Stimulated activated CD4-positive, alpha-beta T cell treated with anti-CD3 and anti-CD28 coated beads, Interleukin-1b, Interleukin-23, amount 100 ng/mL, for 4 hours (primary cell): ENCODE results near the gene PARVA.
"Not testable (repeated sequence)": the region's sequence is repeated elsewhere in the genome, so short reads cannot be mapped to it uniquely, and the experiment has no call there.

Experiments used
- DNase-seq, 2 donors: peaks; one replicate each; pipeline ENCODE4 v3.0.0-alpha.2; 2020; ENCODE audit warnings: low read depth in 2 of 2

The PARVA gene, protein sequence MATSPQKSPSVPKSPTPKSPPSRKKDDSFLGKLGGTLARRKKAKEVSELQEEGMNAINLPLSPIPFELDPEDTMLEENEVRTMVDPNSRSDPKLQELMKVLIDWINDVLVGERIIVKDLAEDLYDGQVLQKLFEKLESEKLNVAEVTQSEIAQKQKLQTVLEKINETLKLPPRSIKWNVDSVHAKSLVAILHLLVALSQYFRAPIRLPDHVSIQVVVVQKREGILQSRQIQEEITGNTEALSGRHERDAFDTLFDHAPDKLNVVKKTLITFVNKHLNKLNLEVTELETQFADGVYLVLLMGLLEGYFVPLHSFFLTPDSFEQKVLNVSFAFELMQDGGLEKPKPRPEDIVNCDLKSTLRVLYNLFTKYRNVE

DNA sequence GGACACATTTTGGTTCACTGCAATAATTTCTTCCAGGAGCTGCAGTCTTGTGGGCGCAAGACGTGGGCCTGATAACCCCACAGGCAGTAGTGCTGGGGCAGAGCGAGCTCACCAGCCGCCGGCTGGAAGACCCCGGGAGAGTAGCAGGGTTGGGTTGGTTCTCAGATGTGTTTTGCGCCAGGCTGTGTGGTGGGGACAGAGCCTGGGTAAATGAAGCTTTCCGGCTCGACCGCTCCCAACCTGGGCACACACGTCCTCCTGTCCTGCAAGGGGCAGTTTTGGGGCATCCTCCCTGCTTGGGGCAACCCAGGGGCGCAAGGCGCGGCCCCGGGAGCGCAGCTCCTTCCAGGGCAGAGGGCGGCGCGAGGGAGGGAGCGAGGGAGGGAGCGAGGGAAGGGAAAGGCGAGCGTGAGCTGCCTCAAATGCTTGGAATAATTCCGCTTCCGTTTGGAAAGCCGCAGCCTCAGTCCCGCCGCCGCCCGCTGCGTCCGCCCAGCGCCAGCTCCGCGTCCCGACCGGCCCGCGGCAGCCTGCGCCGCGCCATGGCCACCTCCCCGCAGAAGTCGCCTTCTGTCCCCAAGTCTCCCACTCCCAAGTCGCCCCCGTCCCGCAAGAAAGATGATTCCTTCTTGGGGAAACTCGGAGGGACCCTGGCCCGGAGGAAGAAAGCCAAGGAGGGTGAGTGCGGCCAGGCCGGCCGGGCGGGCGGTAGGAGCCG lies at the start of gene PARVA:
Gene PARVA, plus strand, starts transcription at position 466 of the 718 bp plus-strand sequence. Its CDS starts 77 bp downstream, at position 543.
- DNase-seq: no peak

DNA sequence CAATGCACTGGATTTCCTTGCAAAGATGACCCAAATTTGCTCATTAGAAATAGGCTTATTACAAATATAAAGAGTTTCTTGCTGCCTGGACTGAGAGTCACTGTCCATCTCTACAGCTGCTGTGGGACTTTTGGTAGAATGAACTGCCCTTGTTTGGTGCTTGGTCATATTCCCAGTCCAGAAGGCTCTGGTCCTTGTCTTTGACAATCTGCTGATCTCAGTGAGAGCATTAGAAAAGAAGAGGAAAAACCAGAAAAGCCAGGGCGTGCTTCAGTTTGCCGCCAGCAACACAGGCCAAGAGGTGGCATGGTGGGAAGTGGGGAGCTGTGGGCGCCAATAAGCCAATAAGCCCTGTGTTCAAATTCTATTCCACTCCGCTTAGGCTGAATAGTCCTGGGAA lies 48.2 kb upstream of the PARVA start:
- DNase-seq: no peak

DNA sequence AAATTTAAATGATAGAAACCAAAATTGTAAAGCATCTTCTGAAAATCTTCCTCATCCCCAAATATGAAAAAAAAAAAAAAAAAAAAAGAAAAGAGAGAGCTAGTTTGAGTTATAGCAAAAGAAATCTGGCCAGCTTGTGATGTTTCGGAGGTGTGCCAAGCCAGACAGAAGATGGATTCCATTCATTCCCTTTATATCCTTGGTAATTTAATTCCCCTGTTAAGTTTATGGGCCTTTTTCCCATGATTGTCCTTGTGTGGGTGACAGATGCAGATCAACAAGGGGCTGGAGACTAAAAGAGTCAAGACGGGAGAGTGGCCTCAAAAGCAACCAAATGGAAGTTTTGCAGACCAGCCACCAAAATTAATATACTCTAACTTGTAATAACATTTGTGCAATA lies 47.6 kb upstream of the PARVA start:
- DNase-seq: no peak

DNA sequence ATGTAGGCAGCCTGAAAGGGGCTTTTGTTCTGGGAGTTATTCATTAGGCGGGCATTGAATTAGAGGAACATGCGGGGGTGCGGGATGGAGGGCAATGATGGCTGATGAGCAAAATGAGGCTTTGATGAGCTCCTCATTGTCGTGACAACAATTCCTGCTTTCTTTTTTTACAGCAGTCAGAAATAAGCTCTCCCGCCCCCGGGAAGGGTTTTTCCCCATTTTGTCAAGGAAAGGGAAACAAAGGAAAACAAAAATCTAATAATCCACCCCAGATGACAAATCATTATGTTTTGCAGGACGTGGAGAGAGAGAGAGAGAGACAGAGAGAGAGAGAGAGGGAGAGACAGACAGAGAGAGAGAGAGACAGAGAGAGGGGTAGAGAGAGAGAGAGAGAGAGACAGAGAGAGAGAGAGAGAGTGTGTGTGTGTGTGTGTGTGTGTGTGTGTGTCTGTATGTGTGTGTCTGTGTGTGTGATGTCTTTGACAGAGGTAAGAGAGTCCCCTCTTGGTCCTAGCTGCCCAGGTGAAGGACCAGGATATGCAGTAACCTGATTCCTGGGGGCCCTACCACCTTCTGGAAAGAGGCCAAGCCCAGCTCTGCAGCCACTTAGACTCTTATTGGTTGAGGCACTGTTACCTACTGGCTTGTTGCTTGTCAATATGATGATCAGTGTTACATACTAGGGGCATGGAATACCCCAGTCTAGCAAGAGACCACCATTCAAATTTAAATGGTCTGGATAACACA lies 46.7 kb upstream of the PARVA start:
- DNase-seq: no peak

DNA sequence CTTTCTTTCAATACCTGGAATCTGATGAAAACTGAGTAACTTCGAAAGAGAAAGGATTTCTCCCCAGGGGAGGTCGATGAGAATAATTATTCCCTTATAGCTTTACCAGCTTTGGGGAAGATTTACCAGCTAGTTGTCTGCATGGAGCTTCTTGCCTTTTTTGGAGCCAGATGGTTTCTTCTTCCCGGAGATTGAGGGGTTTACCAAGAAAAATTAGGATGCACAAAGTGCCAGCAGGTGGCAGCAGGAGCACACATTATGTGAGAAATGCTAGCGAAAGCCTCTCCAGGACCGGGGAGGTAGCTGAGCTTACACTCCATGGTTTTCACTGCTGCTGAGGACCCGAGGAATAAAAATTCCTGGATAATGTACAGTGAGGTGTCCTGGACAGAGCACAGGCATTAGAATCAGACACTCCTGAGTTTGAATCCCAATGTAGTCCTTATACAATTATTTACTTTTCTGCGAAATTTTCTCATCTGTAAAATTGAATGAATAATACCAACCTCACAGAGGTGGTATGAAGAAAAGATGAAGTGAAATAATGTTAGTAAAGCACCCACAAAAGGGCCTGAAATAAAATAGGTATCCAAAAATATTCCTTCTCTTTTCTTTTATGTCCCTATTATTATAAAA lies 46.0 kb upstream of the PARVA start:
- peak; percentile 50 to 57 for DNase-seq

DNA sequence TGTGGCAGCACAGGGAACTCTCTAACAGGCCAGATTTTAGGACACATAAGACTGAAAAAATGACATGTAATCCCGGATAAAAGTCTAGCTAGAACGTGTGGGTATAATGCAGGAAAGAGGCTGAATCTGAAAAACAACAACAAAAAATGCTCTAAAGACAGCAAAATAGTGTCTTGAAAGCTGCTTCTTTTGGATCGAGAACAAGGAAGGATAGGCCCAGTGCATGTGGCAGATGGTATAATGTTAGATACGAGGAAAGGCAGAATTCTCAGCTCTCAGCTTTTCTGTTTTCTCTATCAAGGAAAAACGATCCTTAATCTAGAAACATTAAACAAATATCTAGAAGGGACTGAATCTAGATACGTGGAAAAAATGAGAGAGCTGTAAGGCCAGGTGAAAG lies 33.8 kb upstream of the PARVA start:
- no peak for DNase-seq

DNA sequence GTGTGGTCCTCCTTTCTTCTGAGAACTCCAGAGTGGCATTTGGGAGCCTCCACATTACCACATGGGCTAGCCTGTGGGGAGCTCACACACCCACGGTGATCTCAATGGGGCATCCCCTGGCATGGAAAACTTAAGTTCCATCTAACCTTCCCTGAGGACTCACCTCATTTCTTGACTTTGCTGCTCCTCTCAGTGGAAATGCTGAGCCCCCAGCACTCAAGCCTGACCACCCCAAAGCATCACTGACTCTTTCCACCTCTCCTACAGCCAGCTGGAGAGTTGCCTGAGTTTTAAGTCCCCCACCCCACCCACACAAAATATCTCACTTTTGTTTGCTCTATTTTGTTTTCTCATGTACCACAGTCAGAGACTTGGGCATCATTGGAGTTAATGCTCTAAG lies 23.8 kb upstream of the PARVA start:
- no peak for DNase-seq

DNA sequence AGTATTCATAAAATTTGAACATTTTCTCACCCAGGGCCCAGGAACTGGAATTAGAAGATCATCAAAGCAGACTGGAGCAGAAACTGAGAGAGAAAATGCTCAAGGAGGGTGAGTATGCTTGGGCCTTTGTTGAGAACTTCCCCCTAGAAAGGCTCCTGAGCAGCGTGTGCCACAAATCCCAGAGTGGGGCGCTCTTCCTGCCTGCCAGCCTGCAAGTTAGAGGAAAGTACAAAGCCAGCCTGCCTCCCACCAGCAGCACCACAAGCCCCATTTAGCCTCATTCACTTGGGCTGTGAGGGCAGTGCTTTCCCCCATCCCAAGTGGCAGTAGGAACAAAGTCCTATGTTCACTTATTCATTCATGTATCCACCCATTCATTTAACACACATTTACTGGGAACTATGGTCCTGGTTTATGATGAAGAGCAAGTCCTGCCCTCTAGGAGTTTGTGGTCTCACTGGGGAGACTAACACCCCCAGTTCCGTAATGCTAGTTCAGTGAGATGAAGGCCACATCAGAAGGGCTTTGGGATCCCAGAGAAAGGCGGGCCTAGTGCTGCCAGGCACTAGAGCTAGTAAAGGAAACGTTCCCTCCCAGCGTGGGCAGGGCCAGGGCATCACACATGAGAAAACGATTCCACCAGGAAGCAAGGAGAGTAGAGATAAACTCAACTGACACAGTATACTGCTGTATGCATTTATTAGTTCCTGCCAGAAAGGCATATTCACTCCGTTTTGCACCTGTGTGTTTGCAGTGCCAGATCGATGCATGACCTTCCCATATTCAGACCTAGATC lies 22.4 kb upstream of the PARVA start:
- no peak for DNase-seq

DNA sequence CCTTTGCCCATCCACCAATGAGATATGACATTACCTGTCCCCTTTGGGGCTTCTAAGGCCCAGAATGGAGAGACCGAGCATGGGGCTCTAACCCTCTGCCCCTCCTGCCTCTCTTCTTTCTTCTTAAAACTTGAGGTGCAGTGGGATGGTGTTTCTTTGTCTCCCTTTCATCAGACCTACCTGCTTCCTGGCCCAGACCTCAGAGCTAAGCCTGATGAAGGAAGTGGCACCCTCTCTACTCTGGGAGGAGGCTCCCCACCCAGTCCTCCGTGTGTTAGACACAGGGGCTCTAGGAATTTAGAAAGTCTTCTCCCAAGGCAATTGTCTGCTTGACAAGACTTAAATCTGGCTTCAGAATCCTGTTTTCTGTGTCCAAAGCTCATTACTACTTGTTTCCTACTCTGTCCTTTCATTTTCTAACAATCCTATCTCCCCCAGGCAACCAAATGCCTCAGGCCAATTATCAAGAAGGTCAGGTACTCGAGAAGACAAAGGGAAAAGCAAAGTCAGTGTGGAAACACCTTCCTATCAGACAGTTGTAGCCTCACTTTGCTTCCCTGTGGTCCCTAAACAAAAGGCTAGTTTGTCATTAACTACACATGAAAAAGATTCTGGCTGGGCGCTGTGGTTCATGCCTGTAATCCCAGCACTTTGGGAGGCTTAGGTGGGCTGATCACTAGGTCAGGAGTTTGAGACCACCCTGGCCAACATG lies 20.3 kb upstream of the PARVA start:
- DNase-seq: no peak

DNA sequence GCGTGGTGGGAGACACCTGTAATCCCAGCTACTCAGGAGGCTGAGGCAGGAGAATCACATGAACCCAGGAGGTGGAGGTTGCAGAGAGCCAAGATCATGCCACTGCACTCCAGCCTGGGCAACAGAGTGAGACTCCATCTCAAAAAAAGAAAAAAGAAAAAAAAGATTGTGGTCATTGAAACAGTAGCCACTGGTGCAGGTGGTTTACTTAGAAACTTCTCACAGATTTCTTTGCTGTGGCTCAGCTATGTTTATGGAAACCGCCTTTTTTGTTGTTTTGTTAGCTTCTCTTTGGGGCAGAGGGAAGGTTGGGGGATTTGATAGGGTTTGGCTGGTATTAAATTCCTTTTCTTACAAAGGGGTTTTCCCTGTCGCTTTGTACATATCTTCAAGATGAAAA lies 19.7 kb upstream of the PARVA start:
- not testable (repeated sequence) for DNase-seq

DNA sequence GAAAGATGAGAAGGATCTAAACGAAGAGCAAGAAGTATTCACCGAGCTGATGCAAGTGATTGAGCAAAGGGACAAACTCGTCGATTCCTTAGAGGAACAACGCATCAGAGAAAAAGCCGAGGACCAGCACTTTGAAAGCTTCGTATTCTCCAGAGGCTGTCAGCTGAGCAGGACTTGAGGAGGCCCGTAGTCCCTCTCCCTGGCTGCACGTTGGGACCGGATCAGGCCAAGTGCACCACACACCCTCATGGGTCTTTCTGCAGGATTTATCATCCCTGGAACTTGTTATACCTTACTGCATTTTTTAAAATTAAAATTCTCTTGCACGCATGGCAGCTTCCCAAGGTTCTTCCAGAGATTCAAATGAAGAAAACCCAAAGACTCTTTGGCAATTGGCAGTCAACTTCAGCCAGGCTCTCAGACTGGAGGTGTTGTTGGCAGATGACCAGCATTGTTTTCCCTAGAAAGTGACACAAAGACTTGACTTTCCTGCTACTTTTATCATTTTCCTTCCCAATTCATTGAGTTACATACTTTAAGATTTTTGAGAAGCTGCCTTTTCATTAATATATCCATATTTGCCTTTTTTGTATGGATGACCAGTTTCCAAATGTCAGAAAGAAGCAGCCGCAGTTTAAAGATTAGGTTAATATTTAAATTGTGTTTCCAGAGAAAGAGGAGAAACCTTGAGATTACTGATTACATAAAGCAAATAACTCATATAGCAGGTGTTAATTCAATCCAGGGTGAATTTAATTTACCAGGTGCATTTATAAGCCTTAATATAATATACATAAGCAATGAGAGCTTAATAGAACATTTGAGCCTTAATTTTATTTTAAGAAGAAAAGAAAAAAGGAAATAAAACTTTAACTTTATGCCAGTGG lies 18.8 kb upstream of the PARVA start:
- no peak for DNase-seq

DNA sequence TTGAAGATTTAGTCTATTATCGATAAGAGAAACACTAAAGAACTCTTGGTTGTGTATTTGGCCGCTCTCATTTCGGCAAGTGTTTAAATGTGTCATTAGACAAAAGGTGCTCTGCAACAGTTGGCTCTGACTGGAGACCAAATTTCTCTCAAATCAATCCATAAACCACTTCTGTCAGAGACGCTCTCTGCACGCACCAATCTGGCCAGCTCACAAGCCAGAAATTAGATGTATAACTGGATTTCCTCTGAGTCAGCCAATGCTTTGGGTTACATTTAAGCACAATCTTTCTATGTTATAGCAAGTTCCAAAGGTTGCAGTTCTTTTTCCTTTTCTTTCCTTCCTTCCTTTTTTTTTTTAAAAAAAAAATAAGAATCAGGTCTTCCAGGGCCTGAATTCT lies 17.6 kb upstream of the PARVA start:
- DNase-seq: no peak

DNA sequence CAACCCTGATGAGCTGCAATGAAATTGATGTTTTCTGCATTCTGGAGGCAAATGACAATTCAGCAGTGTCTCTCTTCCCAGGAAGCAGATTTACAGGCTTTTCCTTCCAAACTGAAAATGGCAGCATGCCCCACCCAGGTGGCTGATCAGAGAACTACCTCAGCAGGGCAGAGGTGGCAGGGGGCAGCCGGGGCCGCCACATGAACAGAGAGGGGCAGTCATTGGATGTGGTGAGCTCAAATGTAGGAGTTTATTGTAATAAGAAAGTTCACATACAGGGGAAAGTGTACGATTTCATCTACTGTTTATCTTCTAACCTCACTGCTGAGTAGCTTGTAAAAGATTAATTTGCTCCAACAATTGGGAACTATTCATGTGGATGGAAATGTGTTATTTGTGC lies 15.7 kb upstream of the PARVA start:
- no peak for DNase-seq

DNA sequence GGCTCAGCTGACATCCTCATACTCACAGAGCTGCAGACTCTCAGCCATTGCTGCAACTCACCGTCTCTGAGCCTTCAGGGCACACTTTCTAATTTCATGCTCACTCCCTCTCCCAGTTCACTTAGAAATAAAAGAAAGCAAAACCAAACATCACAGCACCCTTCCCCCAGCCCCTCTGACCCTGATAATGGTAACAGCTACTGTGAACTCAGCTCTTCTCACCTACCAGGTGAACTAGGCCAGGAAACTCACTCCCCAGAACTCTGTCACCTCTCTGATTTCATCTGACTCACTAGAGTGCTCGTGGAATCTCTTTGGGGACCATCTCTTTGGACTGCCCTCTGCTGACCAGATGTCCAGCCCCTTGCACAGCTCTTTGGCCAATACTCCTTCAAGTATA lies 14.5 kb upstream of the PARVA start:
- no peak for DNase-seq

DNA sequence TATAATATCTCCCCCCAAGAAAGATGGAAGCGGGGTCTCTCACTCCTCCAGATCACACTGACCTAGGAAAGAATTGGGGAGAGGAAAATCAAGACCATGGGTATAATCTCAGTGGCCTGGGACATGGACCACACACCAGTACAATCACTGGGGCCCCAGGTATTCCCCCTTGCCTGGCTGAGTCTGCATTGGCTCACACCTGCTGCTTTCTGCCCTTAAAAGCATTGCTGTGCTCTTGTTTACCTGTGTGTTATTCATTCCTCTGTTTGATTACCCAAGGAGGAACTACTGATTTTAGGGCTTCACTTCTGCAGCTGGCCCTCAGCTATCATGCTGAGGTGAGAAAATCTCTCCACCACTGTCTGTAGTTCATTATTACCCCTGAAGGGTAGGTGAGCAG lies 14.0 kb upstream of the PARVA start:
- no peak for DNase-seq

DNA sequence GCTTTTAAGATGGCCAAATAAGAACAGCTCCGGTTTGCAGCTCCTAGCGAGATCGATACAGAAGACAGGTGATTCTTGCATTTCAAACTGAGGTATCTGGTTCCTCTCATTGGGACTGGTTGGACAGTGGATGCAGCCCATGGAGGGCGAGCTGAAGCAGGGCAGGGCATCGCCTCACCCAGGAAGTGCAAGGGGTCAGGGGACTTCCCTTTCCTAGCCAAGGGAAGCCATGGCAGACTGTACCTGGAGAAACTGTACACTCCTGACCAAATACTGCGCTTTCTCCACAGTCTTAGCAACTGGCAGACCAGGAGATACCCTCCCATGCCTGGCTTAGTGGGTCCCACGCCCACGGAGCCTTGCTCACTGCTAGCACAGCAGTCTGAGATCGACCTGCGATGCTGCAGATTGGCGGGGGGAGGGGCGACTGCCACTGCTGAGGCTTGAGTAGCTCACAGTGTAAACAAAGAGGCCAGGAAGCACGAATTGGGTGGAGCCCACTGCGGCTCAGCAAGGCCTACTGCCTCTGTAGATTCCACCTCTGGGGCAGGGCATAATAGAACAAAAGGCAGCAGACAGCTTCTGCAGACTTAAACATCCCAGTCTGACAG lies 11.3 kb upstream of the PARVA start:
- peak; percentile 13 to 18 for DNase-seq

DNA sequence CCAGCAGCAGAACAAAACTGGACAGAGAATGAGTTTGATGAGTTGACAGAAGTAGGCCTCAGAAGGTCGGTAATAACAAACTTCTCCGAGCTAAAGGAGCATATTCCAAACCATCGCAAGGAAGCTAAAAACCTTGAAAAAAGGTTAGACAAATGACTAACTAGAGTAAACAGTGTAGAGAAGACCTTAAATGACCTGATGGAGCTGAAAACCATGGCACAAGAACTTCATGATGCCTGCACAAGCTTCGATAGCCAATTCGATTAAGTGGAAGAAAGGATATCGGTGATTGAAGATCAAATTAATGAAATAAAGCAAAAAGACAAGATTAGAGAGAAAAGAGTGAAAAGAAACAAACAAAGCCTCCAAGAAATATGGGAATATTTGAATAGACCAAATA lies 10.3 kb upstream of the PARVA start:
- DNase-seq: not testable (repeated sequence)

DNA sequence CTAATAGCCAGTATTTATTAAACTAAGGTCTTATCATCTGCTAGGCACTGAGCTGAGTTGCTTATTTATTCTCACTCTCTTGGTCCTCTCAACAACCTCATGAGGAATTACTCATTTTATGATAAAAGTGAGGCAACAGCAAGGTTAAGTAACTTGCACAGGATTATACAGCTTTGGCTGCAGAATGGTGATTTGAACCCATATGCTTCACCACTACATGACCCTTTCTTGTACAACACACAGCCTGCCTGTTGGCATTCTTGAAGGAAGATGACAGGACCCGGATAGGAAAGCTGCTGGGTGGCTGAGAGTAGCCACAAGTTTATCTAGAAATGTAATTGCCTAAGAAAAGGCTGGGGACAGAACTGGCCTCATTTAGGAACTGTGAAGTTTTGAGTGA lies 5.3 kb upstream of the PARVA start:
- DNase-seq: no peak

DNA sequence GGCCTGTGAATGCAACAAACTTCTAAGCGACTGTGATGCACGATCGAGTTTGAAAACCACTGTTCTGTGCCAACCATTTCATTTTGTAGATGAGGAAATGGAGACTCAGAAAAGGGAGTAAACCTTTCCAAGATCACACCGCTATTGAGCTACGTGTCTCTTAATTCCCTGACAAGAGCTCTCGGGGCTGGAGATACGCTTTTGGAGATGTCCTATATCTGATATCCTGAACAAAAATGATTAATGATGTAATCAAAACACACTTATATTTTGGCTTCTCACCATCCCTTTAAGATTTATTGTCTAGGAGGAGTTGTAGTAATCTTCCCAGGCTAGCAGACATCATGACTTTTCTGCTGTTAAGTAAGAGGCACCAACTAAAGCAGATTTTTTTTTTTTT lies 1.7 kb upstream of the PARVA start:
- no peak for DNase-seq
